WTC11 (cell line): ENCODE data around the gene OTUD6A. TPM values are rescaled to one million over a fixed set of nuclear protein-coding genes. Genes with fewer than 3 reads are reported as not detected.

Experiments used
- ATAC-seq: fragments of 200-7000 bp; cut with Tn5 transposase; 2 replicates; pipeline ENCODE4 v1.10.0; 2021; ENCODE audit warnings: mild to moderate bottlenecking, moderate library complexity
- CTCF ChIA-PET: fragments of 300-600 bp; sonication (Branson Sonifier 250); formaldehyde crosslinking; loops from one replicate; lab custom pipeline; 2021; ENCODE audit warnings: antibody characterized with exemption; lab: Charles Lee
- POLR2A ChIA-PET: fragments of 350-600 bp; sonication (Branson Sonifier 250); formaldehyde crosslinking; loops from one replicate; lab custom pipeline; 2021; ENCODE audit warnings: antibody characterized with exemption; lab: Charles Lee
- DNase-seq: peaks from one replicate; pipeline ENCODE4 v3.0.0; 2021; ENCODE audit warnings: low spot score
- H3K27ac Mint-ChIP-seq: 2 replicates; pipeline ENCODE4 v1.8.0; 2021; ENCODE audit warnings: mixed read lengths
- H3K27me3 Mint-ChIP-seq: 2 replicates; pipeline ENCODE4 v1.8.0; 2021; ENCODE audit warnings: low read depth, mild to moderate bottlenecking, moderate library complexity, mixed read lengths
- H3K36me3 Mint-ChIP-seq: 2 replicates; pipeline ENCODE4 v1.8.0; 2021; ENCODE audit warnings: mixed read lengths
- H3K4me1 Mint-ChIP-seq: 2 replicates; pipeline ENCODE4 v1.8.0; 2022; ENCODE audit warnings: mixed read lengths
- H3K4me3 Mint-ChIP-seq: 2 replicates; pipeline ENCODE4 v1.8.0; 2021; ENCODE audit warnings: mild to moderate bottlenecking, moderate library complexity, mixed read lengths
- H3K9me3 Mint-ChIP-seq: 2 replicates; pipeline ENCODE4 v1.8.0; 2021; ENCODE audit warnings: mixed read lengths
- AFF4 ChIP-seq: sonication (generic); formaldehyde crosslinking; IDR thresholded peaks from 2 replicates; pipeline ENCODE4 v1.8.1; 2023; ENCODE audit warnings: mild to moderate bottlenecking, missing genetic modification reagents, borderline replicate concordance
- ARID4B ChIP-seq: sonication (generic); formaldehyde crosslinking; IDR thresholded peaks from 2 replicates; pipeline ENCODE4 v1.8.0; 2023; ENCODE audit warnings: missing genetic modification reagents, mild to moderate bottlenecking, borderline replicate concordance
- ATF1 ChIP-seq: sonication (generic); formaldehyde crosslinking; IDR thresholded peaks from 2 replicates; pipeline ENCODE4 v1.8.1; 2023; ENCODE audit warnings: mild to moderate bottlenecking, moderate library complexity, missing genetic modification reagents
- ATF2 ChIP-seq: sonication (generic); formaldehyde crosslinking; IDR thresholded peaks from 2 replicates; pipeline ENCODE4 v1.8.1; 2022; ENCODE audit warnings: low read depth, missing genetic modification reagents, borderline replicate concordance
- E2F4 ChIP-seq: sonication (generic); formaldehyde crosslinking; IDR thresholded peaks from 2 replicates; pipeline ENCODE4 v1.8.1; 2022; ENCODE audit warnings: low read depth, mild to moderate bottlenecking, moderate library complexity, missing genetic modification reagents, borderline replicate concordance
- ERG ChIP-seq: fragments of 250-450 bp; sonication (Bioruptor Pico); IDR thresholded peaks from 2 replicates; pipeline ENCODE4 v1.8.0; 2021; ENCODE audit warnings: mild to moderate bottlenecking
- FOXP1 ChIP-seq: sonication (generic); formaldehyde crosslinking; IDR thresholded peaks from 2 replicates; pipeline ENCODE4 v1.8.0; 2022; ENCODE audit warnings: missing genetic modification reagents, mild to moderate bottlenecking, moderate library complexity, borderline replicate concordance
- GRHL2 ChIP-seq: fragments of 250-450 bp; sonication (Bioruptor Pico); IDR thresholded peaks from 2 replicates; pipeline ENCODE4 v1.8.0; 2022; ENCODE audit warnings: mild to moderate bottlenecking, moderate library complexity; ENCODE audit not compliant: insufficient replicate concordance, severe bottlenecking
- JAZF1 ChIP-seq: fragments of 250-450 bp; sonication (Bioruptor Pico); IDR thresholded peaks from 2 replicates; pipeline ENCODE4 v1.9.0; 2021; ENCODE audit warnings: moderate library complexity, mild to moderate bottlenecking, inconsistent platforms
- MAX ChIP-seq: sonication (generic); formaldehyde crosslinking; IDR thresholded peaks from 2 replicates; pipeline ENCODE4 v1.8.0; 2022; ENCODE audit warnings: mild to moderate bottlenecking, missing genetic modification reagents
- NR3C1 ChIP-seq: sonication (generic); formaldehyde crosslinking; conservative IDR thresholded peaks from 2 replicates; pipeline ENCODE4 v1.8.1; 2023; ENCODE audit warnings: low read depth, mild to moderate bottlenecking, missing genetic modification reagents
- PRDM15 ChIP-seq: sonication (generic); formaldehyde crosslinking; IDR thresholded peaks from 2 replicates; pipeline ENCODE4 v1.8.0; 2022; ENCODE audit warnings: missing genetic modification reagents
- PRRX2 ChIP-seq: fragments of 250-450 bp; sonication (Bioruptor Pico); IDR thresholded peaks from 2 replicates; pipeline ENCODE4 v1.8.0; 2021; ENCODE audit warnings: mild to moderate bottlenecking
- RORB ChIP-seq: fragments of 250-450 bp; sonication (Bioruptor Pico); IDR thresholded peaks from 2 replicates; pipeline ENCODE4 v1.9.0; 2021; ENCODE audit warnings: mild to moderate bottlenecking
- SMAD3 ChIP-seq: sonication (generic); formaldehyde crosslinking; IDR thresholded peaks from 2 replicates; pipeline ENCODE4 v1.8.0; 2022; ENCODE audit warnings: missing genetic modification reagents, mild to moderate bottlenecking, borderline replicate concordance
- SP1 ChIP-seq: sonication (generic); formaldehyde crosslinking; conservative IDR thresholded peaks from 2 replicates; pipeline ENCODE4 v1.8.1; 2022; ENCODE audit warnings: missing genetic modification reagents
- TEAD1 ChIP-seq: sonication (generic); formaldehyde crosslinking; IDR thresholded peaks from 2 replicates; pipeline ENCODE4 v1.8.0; 2022; ENCODE audit warnings: mild to moderate bottlenecking, missing genetic modification reagents
- TEAD4 ChIP-seq: sonication (generic); formaldehyde crosslinking; IDR thresholded peaks from 2 replicates; pipeline ENCODE4 v1.8.0; 2022; ENCODE audit warnings: mild to moderate bottlenecking, missing genetic modification reagents
- TP53 ChIP-seq: sonication (generic); formaldehyde crosslinking; IDR thresholded peaks from 2 replicates; pipeline ENCODE4 v1.8.1; 2023; ENCODE audit warnings: mild to moderate bottlenecking, missing genetic modification reagents
- ZNF416 ChIP-seq: fragments of 250-450 bp; sonication (Bioruptor Pico); IDR thresholded peaks from 2 replicates; pipeline ENCODE4 v1.9.0; 2021; ENCODE audit warnings: mild to moderate bottlenecking, inconsistent platforms
- total RNA-seq: library from RNA; stranded (reverse); gene quantifications from 3 replicates; pipeline ENCODE4 v1.2.3, GENCODE V29; 2021

Gene OTUD6A
- total RNA-seq, 1 experiment from 2014 or later, result 0.13 TPM

- no peaks in the 10 kb centered on the region for H3K9me3 Mint-ChIP-seq
- no peaks in the 10 kb centered on the region for H3K36me3 Mint-ChIP-seq
- ATAC-seq (no peak), DNase-seq (no peak)
- no peak overlapping the region for H3K4me3 Mint-ChIP-seq
- peaks cover 3% of the 10 kb centered on the region; the same call in 1 of the 2 replicates for H3K4me1 Mint-ChIP-seq
- POLR2A ChIA-PET, result no interaction called here
- H3K27me3 Mint-ChIP-seq, result no peaks in the 10 kb centered on the region
- CTCF ChIA-PET, result interaction anchor here (1.3 kb wide), 1 partner anchor 9 kb away, joined by 5 read pairs; no protein-coding TSS in a partner anchor
- no peak overlapping the region for H3K27ac Mint-ChIP-seq
- no peak for TF ChIP-seq GRHL2 (CRISPR knock-in tag)
- TF ChIP-seq PRRX2 (CRISPR knock-in tag), result no peak
- no peak for TF ChIP-seq PRDM15 (CRISPR knock-in tag)
- no peak for TF ChIP-seq ERG
- TF ChIP-seq FOXP1 (CRISPR knock-in tag), result no peak
- TF ChIP-seq TP53 (CRISPR knock-in tag), result no peak
- TF ChIP-seq ATF1, result no peak
- TF ChIP-seq JAZF1 (CRISPR knock-in tag), result no peak
- TF ChIP-seq ZNF416 (CRISPR knock-in tag), result no peak
- no peak for TF ChIP-seq AFF4 (CRISPR knock-in tag)
- TF ChIP-seq SP1 (CRISPR knock-in tag), result no peak
- TF ChIP-seq TEAD4 (CRISPR knock-in tag), result no peak
- no peak for TF ChIP-seq RORB
- no peak for TF ChIP-seq TEAD1 (CRISPR knock-in tag)
- no peak for TF ChIP-seq NR3C1 (CRISPR knock-in tag)
- no peak for TF ChIP-seq ARID4B (CRISPR knock-in tag)
- TF ChIP-seq E2F4, result no peak
- no peak for TF ChIP-seq ATF2 (CRISPR knock-in tag)
- TF ChIP-seq MAX, result no peak
- TF ChIP-seq SMAD3 (CRISPR knock-in tag), result no peak
- TF ChIP-seq, all 79 proteins: peak for 0
Observed at GRCh38 chrX:70088751-70089150, 26.5 kb downstream of the OTUD6A start.
